ENCODE results near the gene SYVN1.

DNA sequence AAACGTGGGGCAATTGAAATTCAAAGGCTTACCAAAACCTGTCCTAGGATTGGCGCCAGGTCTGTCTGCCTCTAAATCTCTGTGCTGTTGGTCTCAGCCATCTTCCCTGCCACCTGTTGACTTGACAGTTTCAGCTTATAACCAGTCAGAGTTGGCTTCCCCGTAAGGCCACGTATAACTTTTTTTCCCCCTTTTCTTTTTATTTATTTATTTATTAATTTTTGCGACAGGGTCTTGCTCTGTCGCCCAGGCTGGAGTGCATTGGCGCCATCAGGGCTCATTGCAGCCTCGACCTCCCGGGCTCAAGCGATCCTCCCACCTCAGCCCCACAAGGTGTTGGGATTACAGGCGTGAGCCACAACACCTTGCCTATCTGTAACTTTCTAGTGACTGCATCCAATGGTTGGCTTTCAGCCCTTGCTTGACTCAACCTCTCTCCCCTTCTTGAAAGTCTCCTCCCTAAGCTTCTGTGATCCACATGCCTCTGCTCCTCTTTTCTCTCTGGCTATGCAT, 1.4 kb upstream of the SYVN1 start:
- TF ChIP-seq CTCF (IDR thresholded peaks at IDR 0.05): no peak
- no peak for TF ChIP-seq POLR2AphosphoS5 (IDR thresholded peaks at IDR 0.05)
